NCI-H1436 treated with DMSO at 0.1 percent for 48 hours (cell line): Measurements from ENCODE around the gene ACAD8.
"Not testable (repeated sequence)": the region's sequence is repeated elsewhere in the genome, so short reads cannot be mapped to it uniquely, and the experiment has no call there.

Experiments
- DNase-seq: peaks from one replicate; lab custom pipeline; 2025; lab: John Stamatoyannopoulos, UW

ACAD8 gene

GRCh38 chr11:134267966-134268365 lies 14.6 kb downstream of the ACAD8 start:
- no peak for DNase-seq

DNA sequence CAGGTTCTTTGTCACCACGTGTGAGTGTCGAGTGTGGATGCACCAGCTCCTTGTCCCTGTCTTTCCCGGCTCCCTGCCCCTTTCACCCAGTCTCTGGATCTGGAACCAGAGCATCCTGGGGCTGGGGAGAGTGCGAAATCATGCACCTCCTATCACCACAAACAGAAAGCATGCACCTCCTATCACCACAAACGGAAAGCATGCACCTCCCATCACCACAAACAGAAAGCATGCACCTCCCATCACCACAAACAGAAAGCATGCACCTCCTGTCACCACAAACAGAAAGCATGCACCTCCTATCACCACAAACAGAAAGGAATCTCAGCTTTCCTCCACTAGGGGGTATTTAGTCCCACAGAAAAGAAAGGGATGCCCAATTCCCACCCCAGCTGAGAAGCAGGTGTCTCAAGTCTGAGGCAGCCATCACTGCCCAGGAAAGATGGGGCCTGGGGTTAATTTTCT lies 16.9 kb downstream of the ACAD8 start:
- DNase-seq, result no peak

GRCh38 chr11:134271978-134272377 lies 18.6 kb downstream of the ACAD8 start:
- DNase-seq, result no peak

DNA sequence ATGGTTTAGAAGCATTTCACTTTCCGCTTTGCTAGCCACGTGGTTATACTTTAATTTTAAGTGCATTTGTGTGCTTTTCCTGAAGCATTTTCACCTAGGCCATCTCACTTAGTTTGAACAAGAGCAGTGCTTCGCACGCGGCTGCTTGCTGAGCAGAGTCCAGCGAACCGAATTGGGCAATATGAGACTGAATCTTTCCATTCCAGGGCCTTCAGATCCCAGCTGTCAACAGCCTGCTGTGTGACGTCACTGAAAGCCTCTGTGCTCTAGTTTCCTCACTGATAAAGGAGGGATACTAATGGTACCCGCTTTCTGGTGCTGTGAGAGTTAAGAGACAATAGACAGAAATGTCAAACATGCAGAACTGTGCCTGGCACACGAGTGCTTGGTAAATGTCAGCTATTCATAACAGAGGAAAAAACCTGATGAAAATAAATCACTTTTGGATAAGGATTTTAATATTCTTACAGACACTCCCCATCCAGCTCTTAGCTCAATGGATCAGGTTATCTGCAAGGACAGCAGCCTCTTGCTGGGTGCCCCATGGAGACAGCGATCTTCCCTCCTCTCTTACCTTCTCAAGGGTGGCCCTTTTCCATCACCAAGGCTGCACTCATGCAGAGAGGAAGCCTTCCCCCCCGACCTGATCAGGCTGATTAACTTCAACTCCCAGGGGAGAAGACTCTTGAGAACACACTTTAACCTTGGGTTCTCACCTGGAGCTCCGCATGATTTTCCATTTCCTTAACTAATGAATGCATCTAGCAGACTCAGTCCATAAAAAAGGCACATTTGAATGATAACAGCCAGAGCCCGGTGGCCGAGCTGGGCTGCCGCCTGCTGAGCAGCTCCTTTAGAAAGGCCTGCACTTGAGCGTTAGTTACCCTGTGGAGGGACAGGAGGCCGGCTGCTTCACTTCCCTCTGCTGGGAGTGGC lies 19.3 kb downstream of the ACAD8 start:
- DNase-seq, result no peak

DNA sequence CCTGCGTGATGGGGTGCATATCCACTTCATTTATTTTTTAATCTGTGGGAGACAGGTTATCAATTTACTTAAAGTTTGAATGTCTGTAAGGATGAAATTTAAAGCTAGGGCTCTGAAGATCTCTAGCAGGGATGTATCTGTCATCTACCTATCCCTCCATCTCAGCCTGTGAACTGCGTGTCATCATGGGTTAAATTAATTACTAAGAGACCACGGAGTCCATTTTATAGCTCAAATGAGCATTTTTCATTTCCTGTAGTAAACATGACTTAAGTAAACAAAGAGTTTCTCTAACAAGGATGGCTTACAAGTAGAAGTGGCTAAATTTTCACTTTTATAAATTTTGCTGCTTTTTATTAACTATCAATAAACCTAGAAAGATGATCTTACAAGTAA lies 19.9 kb downstream of the ACAD8 start:
- no peak for DNase-seq

DNA sequence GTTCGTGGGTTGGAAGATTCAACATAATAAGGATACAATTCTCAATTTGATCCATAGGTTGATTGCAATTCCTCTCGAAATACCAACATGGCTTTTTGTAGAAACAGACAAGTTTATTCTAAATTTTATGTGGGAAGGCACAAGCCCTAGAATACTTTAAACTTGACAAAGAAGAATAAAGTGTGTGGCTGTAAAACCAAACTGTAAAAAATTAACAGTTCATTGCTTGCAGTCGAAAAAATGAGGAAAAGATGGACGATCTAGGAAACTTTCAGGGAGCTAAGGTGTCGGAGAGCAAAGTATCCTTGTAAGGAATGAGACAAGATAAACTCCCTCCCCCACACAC lies 21.8 kb downstream of the ACAD8 start:
- DNase-seq, result no peak

DNA sequence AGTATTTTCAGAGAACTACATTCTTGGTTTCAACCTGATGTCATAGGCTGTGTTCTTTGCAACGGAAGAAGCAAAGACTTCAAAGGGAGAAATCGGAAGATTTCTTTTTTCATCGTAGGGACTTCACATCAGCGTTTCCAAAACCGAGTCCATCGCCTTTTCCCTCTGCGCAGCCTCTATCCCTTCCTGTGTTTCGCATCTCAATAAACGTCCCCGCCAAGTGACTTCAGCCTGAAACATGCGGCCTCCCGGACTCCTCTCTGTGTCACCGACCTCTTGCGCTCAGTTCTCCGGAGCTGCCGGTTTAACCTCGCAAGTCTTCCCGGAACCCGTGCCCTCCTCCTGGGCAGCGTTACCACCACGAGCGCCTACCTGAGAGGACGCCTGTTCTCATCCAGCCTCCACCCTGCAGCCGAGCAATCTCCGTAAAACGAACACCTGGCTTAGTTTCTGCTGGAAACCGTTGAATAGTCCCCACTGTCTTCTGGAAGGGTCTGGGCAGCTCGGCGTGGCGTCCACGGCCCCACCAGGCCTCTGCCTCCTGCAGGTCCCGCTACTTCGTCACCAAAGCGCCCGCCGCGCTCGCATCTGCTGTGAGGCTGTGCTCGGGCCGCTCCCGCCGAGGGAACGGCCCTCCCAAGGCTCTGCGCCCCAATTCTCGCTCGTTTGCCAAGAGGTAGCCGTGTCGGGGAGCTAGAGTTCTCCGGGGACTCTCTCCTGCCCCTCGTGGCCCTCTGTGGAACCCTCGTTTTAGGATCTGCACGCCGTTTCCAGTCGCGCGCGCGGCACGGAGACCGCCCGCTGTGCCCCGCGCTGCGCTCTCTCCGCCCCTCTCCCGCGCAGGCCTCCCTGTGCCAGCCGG lies 22.4 kb downstream of the ACAD8 start, which contains the start of gene GLB1L3:
TSS of gene GLB1L3 (plus strand) at position 846 of the 862 bp plus-strand sequence. CDS start 362 bp downstream, outside the sequence.
- no peak for DNase-seq

DNA sequence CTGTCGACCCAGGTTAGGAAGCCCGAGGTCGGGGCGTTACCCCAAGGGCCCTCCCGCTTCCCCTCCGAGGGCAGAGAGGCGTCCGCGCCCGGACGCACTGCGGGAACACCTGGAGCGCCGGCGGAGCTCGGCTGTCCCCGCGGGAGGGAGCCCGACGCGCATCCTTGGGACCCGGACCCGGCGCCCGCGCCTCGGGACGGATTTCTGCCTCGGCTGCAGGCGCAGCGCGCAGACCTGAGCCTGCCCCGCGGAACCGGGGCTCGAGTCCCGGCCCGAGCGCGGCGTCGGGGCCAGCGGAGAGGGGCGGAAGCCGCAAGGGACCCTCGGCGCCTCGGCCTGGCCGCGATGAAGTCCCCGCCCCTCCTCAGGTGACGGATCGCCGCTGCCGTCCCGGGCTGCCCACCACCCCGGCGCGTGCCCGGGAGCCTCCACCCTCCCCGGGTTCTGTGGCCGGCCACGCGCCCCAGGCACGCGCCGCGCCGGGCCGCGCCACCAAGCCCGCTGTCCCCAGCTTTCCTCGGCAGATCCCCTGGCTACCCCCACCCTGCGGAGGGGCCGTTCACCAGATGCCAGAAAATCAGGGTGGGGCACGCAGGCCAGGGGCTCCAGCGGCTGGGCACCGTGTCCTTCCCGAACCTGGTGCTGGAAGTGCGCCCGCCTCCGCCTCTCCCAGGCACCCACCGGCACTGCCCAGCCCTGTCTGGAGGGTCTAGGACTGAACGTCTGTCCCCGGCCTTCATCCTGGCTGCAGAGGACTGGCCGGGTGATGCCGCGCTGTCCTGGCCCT lies 23.2 kb downstream of the ACAD8 start:
- DNase-seq, result no peak

GRCh38 chr11:134277183-134278001 lies 24.0 kb downstream of the ACAD8 start:
- no peak for DNase-seq

DNA sequence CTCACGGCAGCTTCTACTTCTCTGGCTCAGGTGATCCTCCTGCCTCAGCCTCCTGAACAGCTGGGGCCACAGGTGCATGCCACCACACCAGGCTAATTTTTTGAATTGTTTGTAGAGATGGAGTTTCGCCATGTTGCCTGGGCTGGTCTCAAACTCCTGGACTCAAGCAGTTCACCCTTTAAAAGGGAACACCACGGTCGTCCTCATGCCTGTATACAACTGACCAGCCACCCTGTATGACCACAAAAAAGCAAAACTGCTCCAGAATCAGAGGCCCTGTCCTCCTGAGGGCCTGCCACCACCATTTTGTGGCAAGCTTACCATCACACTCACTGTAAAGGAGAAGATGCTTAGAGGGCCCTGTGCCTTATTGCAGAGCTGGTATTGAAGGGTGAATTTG lies 25.0 kb downstream of the ACAD8 start:
- DNase-seq, result no peak

DNA sequence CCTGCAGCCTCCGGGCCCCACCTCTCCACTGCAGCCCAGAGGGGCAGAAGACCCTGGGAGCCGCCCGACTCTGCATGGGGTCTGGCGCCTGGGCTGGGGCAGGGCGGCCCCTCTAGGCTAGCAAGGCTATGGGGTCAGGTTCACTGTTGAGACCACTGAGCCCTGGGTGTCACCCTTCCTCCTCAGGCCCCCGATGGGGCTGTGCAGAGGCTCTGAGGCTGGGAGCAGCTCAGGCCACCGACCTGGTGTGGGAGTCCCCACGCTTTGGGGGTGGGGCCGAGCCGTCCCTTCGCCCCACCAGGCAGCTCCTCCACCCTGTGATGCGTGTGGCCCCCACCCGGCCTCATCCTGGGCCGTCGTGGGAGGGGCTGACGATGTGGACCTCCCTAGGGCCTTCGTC lies 28.3 kb downstream of the ACAD8 start:
- DNase-seq, result not testable (repeated sequence)

GRCh38 chr11:134282121-134283045 lies 29.0 kb downstream of the ACAD8 start:
- DNase-seq, result no peak

GRCh38 chr11:134283461-134284230 lies 30.3 kb downstream of the ACAD8 start:
- no peak for DNase-seq

DNA sequence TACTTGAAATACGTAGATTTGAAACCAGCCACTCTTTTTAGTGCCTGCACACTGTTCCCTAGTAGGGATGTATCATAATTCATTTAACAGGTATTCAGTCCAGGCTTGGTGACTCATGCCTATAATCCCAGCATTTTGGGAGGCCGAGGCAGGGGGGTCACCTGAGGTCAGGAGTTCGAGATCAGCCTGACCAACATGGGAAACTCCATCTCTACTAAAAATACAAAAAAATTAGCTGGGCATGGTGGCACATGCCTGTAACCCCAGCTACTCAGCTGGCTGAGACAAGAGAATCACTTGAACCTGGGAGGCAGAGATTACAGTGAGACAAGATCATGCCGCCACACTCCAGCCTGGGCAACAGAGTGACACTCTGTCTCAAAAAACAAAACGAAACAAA lies 31.0 kb downstream of the ACAD8 start:
- DNase-seq, result not testable (repeated sequence)

GRCh38 chr11:134287561-134287960 lies 34.2 kb downstream of the ACAD8 start:
- DNase-seq, result no peak

DNA sequence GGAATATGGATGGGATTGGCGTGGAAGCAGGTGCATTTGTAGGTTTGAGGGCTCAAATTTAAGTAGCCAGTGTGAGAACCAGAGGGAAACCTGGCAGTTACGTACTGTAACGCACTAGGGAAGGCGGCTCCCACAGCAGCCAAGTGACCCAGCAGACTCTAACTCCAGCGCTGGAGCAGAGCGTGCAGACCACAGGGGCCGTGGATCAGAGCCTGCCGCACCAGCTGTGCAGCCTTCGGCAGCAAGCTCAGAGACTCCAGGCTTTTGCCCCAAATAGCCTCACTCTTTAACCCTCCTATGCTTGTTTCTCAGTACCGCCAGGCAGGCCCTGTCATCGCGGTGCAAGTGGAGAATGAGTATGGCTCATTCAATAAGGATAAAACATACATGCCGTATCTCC lies 35.1 kb downstream of the ACAD8 start:
- no peak for DNase-seq

GRCh38 chr11:134289167-134289566 lies 35.8 kb downstream of the ACAD8 start:
- DNase-seq, result no peak

DNA sequence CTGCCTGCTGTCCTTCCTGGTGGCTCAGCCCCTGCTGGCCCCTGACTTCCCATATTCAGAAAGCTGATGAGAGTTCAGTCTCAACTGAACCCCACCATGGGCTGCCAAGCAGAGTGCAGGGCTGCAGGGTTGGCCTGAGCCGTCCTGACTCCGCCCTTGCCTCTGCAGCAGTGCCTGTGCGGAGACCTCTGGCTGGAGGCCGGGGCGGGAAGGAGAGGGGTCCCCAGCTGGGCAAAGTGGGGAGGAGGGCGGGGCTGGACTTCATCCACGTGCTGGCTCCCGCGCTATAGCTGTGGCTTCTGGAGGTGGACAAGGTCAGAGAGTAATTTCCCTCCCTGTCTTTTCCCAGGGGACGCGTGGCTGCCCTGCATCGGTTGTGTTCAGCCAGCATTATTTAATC lies 36.4 kb downstream of the ACAD8 start:
- DNase-seq, result no peak

GRCh38 chr11:134290646-134291045 lies 37.3 kb downstream of the ACAD8 start:
- DNase-seq, result no peak
